Measurements from ENCODE around the gene TDRD3.

The TDRD3 gene

GRCh38 chr13:60398379-60398891, 1.4 kb downstream of the TDRD3 start:
- Histone ChIP-seq H3K9ac (ENCODE audit: low read depth, low read length, poor library complexity) (peak overlapping the region; percentile 32), H3K9me3 (replicated peaks in 1 of 2; ENCODE audit: control insufficient read depth in 2 of 2, insufficient read depth in 1 of 2, low read depth in 1 of 2, low read length in 2 of 2) (no peaks in the 10 kb centered on the region), H4K91ac (ENCODE audit: low read depth, low read length, poor library complexity) (no peak overlapping the region), H3K4me1 (ENCODE audit: control insufficient read depth in 2 of 2, insufficient read depth in 1 of 2, low read depth in 1 of 2, low read length in 2 of 2) (peaks cover 2 to 8% of the 10 kb centered on the region in 2 donors), H3K18ac (ENCODE audit: low read length) (no peak overlapping the region), H2BK120ac (ENCODE audit: low read depth, low read length) (no peak overlapping the region), H3K23ac (ENCODE audit: low read depth, low read length, poor library complexity) (no peak overlapping the region), H3K27me3 (ENCODE audit: control insufficient read depth in 3 of 3, insufficient read depth in 3 of 3, low read depth in 1 of 3, low read length in 3 of 3) (no peaks in the 10 kb centered on the region), H2BK5ac (ENCODE audit: low read length) (no peak overlapping the region), H4K8ac (ENCODE audit: low read depth, low read length) (no peak overlapping the region), H2AFZ (ENCODE audit: low read length) (peak overlapping the region; percentile 93), H3K4me2 (ENCODE audit: insufficient read depth, low read length, poor library complexity, severe bottlenecking) (peak overlapping the region; percentile 56), H2BK15ac (ENCODE audit: low read length) (no peak overlapping the region), H3K14ac (ENCODE audit: low read length) (no peak overlapping the region), H3K4me3 (ENCODE audit: low read length in 2 of 2) (peak overlapping the region; percentile 86 to 96), H2BK12ac (ENCODE audit: low read length) (no peak overlapping the region), H3K4ac (ENCODE audit: low read length) (no peak overlapping the region), H3K36me3 (replicated peaks in 1 of 2; ENCODE audit: control insufficient read depth in 2 of 2, insufficient read depth in 2 of 2, low read length in 2 of 2) (no peaks in the 10 kb centered on the region), H2AK5ac (ENCODE audit: low read depth, low read length) (no peak overlapping the region), H3K27ac (replicated peaks; ENCODE audit: low read length) (no peak overlapping the region), H3K79me1 (ENCODE audit: low read depth, low read length) (no peaks in the 10 kb centered on the region)
- no peak for DNase-seq (ENCODE audit: low spot score)
- WGBS, 2 donors (ENCODE audit: extremely low coverage in 2 of 2, insufficient read length in 2 of 2, insufficient replicate concordance in 1 of 2): no CpG with 5 or more reads among the region's 6 CpGs

DNA sequence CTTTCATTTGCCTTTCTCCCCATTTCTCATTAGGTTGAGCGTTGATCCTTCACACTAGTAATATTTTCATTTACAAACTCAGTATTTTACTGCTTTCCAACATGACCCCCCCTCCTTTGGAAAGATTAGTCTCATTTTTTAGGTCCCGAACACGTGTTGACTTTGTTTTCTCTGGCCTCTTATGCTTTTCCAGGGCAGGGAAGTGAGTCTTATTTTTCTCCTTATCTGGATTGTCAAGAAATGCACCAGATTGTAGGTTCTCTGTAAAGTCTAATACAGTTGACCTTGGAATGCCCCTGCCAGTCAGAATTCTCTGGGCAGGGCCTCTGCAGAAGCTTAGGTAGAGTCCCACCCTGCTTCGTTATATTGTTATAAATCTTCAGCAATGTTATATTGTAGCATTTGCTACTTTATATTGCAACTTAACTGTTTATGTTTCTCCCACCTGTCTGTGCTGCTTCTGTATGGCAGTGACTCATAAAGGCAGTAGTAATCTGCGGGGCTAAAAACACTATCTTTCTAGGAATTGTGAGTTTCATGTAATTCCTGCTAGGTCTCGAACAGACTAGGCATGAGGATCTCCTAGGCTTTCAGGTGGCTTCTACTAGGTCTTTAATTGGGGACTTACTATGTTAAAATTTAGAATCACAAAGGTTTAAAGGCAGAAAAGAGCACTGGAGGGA, 2.0 kb downstream of the TDRD3 start:
- Histone ChIP-seq H3K9me3 (replicated peaks in 1 of 2; ENCODE audit: control insufficient read depth in 2 of 2, insufficient read depth in 1 of 2, low read depth in 1 of 2, low read length in 2 of 2) (no peaks in the 10 kb centered on the region), H2BK120ac (ENCODE audit: low read depth, low read length) (no peak overlapping the region), H3K4me2 (ENCODE audit: insufficient read depth, low read length, poor library complexity, severe bottlenecking) (no peak overlapping the region), H3K36me3 (replicated peaks in 1 of 2; ENCODE audit: control insufficient read depth in 2 of 2, insufficient read depth in 2 of 2, low read length in 2 of 2) (no peaks in the 10 kb centered on the region), H4K91ac (ENCODE audit: low read depth, low read length, poor library complexity) (no peak overlapping the region), H3K14ac (ENCODE audit: low read length) (no peak overlapping the region), H3K4me1 (ENCODE audit: control insufficient read depth in 2 of 2, insufficient read depth in 1 of 2, low read depth in 1 of 2, low read length in 2 of 2) (peaks cover 2 to 8% of the 10 kb centered on the region in 2 donors), H3K23ac (ENCODE audit: low read depth, low read length, poor library complexity) (no peak overlapping the region), H2AFZ (ENCODE audit: low read length) (no peak overlapping the region), H2BK15ac (ENCODE audit: low read length) (no peak overlapping the region), H2AK5ac (ENCODE audit: low read depth, low read length) (no peak overlapping the region), H2BK12ac (ENCODE audit: low read length) (no peak overlapping the region), H3K4ac (ENCODE audit: low read length) (no peak overlapping the region), H3K79me1 (ENCODE audit: low read depth, low read length) (no peaks in the 10 kb centered on the region), H3K9ac (ENCODE audit: low read depth, low read length, poor library complexity) (no peak overlapping the region), H4K8ac (ENCODE audit: low read depth, low read length) (no peak overlapping the region), H2BK5ac (ENCODE audit: low read length) (no peak overlapping the region), H3K27me3 (ENCODE audit: control insufficient read depth in 3 of 3, insufficient read depth in 3 of 3, low read depth in 1 of 3, low read length in 3 of 3) (no peaks in the 10 kb centered on the region), H3K4me3 (ENCODE audit: low read length in 2 of 2) (peak overlapping the region in 1 of 2 donors; percentile 96), H3K18ac (ENCODE audit: low read length) (no peak overlapping the region), H3K27ac (replicated peaks; ENCODE audit: low read length) (no peak overlapping the region)
- DNase-seq (ENCODE audit: low spot score): no peak
- WGBS, 2 donors (ENCODE audit: extremely low coverage in 2 of 2, insufficient read length in 2 of 2, insufficient replicate concordance in 1 of 2): no CpG with 5 or more reads among the region's 6 CpGs

DNA sequence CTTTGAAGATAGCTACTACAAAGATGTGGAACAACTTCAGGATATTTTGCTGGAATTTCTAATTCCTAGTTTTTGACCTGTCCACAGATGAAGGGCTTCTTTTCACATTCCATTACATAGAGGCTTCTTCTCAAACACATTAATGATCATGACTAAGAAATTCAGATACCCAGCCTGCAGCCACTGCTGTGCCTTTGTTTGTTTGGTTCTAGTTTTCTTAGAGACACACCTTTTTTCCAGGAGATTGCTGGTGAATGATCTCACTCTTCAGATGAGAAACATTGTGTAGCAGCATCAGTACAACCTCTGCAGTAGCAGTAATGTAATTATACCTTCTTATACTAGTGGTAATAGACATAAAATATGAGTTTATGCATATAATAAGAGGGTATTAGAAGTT, 5.0 kb downstream of the TDRD3 start:
- H3K23ac ChIP-seq (ENCODE audit: low read depth, low read length, poor library complexity): no peak overlapping the region
- H3K14ac ChIP-seq (ENCODE audit: low read length): no peak overlapping the region
- no peak overlapping the region for H2AK5ac ChIP-seq (ENCODE audit: low read depth, low read length)
- H3K4me1 ChIP-seq (ENCODE audit: control insufficient read depth in 2 of 2, insufficient read depth in 1 of 2, low read depth in 1 of 2, low read length in 2 of 2): peaks cover 2 to 8% of the 10 kb centered on the region in 2 donors
- H2BK5ac ChIP-seq (ENCODE audit: low read length): no peak overlapping the region
- peaks cover 0 to under 1% of the 10 kb centered on the region in 2 donors for H3K9me3 ChIP-seq (replicated peaks in 1 of 2; ENCODE audit: control insufficient read depth in 2 of 2, insufficient read depth in 1 of 2, low read depth in 1 of 2, low read length in 2 of 2)
- no peak overlapping the region for H3K4me2 ChIP-seq (ENCODE audit: insufficient read depth, low read length, poor library complexity, severe bottlenecking)
- no peaks in the 10 kb centered on the region for H3K27me3 ChIP-seq (ENCODE audit: control insufficient read depth in 3 of 3, insufficient read depth in 3 of 3, low read depth in 1 of 3, low read length in 3 of 3)
- H3K18ac ChIP-seq (ENCODE audit: low read length): no peak overlapping the region
- H4K8ac ChIP-seq (ENCODE audit: low read depth, low read length): no peak overlapping the region
- H4K91ac ChIP-seq (ENCODE audit: low read depth, low read length, poor library complexity): no peak overlapping the region
- H3K36me3 ChIP-seq (replicated peaks in 1 of 2; ENCODE audit: control insufficient read depth in 2 of 2, insufficient read depth in 2 of 2, low read length in 2 of 2): no peaks in the 10 kb centered on the region
- no peaks in the 10 kb centered on the region for H3K79me1 ChIP-seq (ENCODE audit: low read depth, low read length)
- H2BK12ac ChIP-seq (ENCODE audit: low read length): no peak overlapping the region
- DNase-seq (ENCODE audit: low spot score): no peak
- no peak overlapping the region for H3K4me3 ChIP-seq (ENCODE audit: low read length in 2 of 2)
- H2AFZ ChIP-seq (ENCODE audit: low read length): no peak overlapping the region
- H3K27ac ChIP-seq (replicated peaks; ENCODE audit: low read length): no peak overlapping the region
- H2BK120ac ChIP-seq (ENCODE audit: low read depth, low read length): no peak overlapping the region
- no peak overlapping the region for H3K9ac ChIP-seq (ENCODE audit: low read depth, low read length, poor library complexity)
- H2BK15ac ChIP-seq (ENCODE audit: low read length): no peak overlapping the region
- no peak overlapping the region for H3K4ac ChIP-seq (ENCODE audit: low read length)

GRCh38 chr13:60407095-60407494, 10.1 kb downstream of the TDRD3 start:
- Histone ChIP-seq H3K9me3 (replicated peaks in 1 of 2; ENCODE audit: control insufficient read depth in 2 of 2, insufficient read depth in 1 of 2, low read depth in 1 of 2, low read length in 2 of 2) (peaks cover 0 to 10% of the 10 kb centered on the region in 2 donors), H3K27me3 (ENCODE audit: control insufficient read depth in 3 of 3, insufficient read depth in 3 of 3, low read depth in 1 of 3, low read length in 3 of 3) (no peaks in the 10 kb centered on the region), H2BK15ac (ENCODE audit: low read length) (no peak overlapping the region), H2AFZ (ENCODE audit: low read length) (no peak overlapping the region), H4K91ac (ENCODE audit: low read depth, low read length, poor library complexity) (no peak overlapping the region), H3K18ac (ENCODE audit: low read length) (no peak overlapping the region), H3K4me2 (ENCODE audit: insufficient read depth, low read length, poor library complexity, severe bottlenecking) (no peak overlapping the region), H3K36me3 (replicated peaks in 1 of 2; ENCODE audit: control insufficient read depth in 2 of 2, insufficient read depth in 2 of 2, low read length in 2 of 2) (no peaks in the 10 kb centered on the region), H2BK5ac (ENCODE audit: low read length) (no peak overlapping the region), H3K27ac (replicated peaks; ENCODE audit: low read length) (no peak overlapping the region), H3K4me1 (ENCODE audit: control insufficient read depth in 2 of 2, insufficient read depth in 1 of 2, low read depth in 1 of 2, low read length in 2 of 2) (peaks cover 2% of the 10 kb centered on the region in 2 donors), H2AK5ac (ENCODE audit: low read depth, low read length) (no peak overlapping the region), H3K9ac (ENCODE audit: low read depth, low read length, poor library complexity) (no peak overlapping the region), H3K23ac (ENCODE audit: low read depth, low read length, poor library complexity) (no peak overlapping the region), H3K14ac (ENCODE audit: low read length) (no peak overlapping the region), H2BK12ac (ENCODE audit: low read length) (no peak overlapping the region), H4K8ac (ENCODE audit: low read depth, low read length) (no peak overlapping the region), H3K79me1 (ENCODE audit: low read depth, low read length) (no peaks in the 10 kb centered on the region), H3K4ac (ENCODE audit: low read length) (no peak overlapping the region), H3K4me3 (ENCODE audit: low read length in 2 of 2) (no peak overlapping the region), H2BK120ac (ENCODE audit: low read depth, low read length) (no peak overlapping the region)
- no peak for DNase-seq (ENCODE audit: low spot score)
- no CpG with 5 or more reads among the region's 1 CpG for WGBS, 2 donors (ENCODE audit: extremely low coverage in 2 of 2, insufficient read length in 2 of 2, insufficient replicate concordance in 1 of 2)
